ENCODE measurements around the gene AAR2. TPM values are rescaled to one million over a fixed set of nuclear protein-coding genes. Genes with fewer than 3 reads are reported as not detected.

The AAR2 gene
- total RNA-seq, 1 experiment from 2014 or later = 22.5 TPM

DNA sequence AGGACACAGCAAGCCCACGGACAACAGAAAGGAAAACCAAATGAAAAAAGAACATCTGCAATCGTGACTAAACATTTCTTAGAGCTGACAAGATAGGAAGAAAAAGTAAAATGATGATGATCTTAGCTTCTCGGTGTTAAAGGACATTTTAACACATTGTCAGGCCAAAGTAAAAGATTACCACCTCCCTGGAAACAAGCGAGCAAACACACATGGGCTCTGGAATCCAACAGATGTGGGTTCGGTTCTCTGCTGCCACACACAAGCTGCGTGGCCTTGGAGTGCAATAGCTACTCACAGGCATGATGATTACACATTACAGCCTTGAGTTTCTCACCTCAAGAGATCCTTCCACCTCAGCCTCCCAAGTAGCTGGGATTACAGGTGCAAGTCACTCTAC lies 7.5 kb upstream of the AAR2 start (continued):
- TF ChIP-seq, protein P1, sequence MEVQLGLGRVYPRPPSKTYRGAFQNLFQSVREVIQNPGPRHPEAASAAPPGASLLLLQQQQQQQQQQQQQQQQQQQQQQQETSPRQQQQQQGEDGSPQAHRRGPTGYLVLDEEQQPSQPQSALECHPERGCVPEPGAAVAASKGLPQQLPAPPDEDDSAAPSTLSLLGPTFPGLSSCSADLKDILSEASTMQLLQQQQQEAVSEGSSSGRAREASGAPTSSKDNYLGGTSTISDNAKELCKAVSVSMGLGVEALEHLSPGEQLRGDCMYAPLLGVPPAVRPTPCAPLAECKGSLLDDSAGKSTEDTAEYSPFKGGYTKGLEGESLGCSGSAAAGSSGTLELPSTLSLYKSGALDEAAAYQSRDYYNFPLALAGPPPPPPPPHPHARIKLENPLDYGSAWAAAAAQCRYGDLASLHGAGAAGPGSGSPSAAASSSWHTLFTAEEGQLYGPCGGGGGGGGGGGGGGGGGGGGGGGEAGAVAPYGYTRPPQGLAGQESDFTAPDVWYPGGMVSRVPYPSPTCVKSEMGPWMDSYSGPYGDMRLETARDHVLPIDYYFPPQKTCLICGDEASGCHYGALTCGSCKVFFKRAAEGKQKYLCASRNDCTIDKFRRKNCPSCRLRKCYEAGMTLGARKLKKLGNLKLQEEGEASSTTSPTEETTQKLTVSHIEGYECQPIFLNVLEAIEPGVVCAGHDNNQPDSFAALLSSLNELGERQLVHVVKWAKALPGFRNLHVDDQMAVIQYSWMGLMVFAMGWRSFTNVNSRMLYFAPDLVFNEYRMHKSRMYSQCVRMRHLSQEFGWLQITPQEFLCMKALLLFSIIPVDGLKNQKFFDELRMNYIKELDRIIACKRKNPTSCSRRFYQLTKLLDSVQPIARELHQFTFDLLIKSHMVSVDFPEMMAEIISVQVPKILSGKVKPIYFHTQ (CRISPR knock-in tag; IDR thresholded peaks at IDR 0.05) = no peak
- TF ChIP-seq RORB (CRISPR knock-in tag; IDR thresholded peaks at IDR 0.05) = no peak
- no peak for TF ChIP-seq OVOL2 (CRISPR knock-in tag; IDR thresholded peaks at IDR 0.05; ENCODE audit: borderline replicate concordance)
- TF ChIP-seq, protein P2, sequence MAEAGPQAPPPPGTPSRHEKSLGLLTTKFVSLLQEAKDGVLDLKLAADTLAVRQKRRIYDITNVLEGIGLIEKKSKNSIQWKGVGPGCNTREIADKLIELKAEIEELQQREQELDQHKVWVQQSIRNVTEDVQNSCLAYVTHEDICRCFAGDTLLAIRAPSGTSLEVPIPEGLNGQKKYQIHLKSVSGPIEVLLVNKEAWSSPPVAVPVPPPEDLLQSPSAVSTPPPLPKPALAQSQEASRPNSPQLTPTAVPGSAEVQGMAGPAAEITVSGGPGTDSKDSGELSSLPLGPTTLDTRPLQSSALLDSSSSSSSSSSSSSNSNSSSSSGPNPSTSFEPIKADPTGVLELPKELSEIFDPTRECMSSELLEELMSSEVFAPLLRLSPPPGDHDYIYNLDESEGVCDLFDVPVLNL (CRISPR knock-in tag; IDR thresholded peaks at IDR 0.05; ENCODE audit: borderline replicate concordance, low read depth) = no peak
- TF ChIP-seq GRHL2 (CRISPR knock-in tag; IDR thresholded peaks at IDR 0.05; ENCODE audit: insufficient replicate concordance, severe bottlenecking) = no peak
- no peak for TF ChIP-seq CREM (CRISPR knock-in tag; IDR thresholded peaks at IDR 0.05)
- TF ChIP-seq, protein P3, sequence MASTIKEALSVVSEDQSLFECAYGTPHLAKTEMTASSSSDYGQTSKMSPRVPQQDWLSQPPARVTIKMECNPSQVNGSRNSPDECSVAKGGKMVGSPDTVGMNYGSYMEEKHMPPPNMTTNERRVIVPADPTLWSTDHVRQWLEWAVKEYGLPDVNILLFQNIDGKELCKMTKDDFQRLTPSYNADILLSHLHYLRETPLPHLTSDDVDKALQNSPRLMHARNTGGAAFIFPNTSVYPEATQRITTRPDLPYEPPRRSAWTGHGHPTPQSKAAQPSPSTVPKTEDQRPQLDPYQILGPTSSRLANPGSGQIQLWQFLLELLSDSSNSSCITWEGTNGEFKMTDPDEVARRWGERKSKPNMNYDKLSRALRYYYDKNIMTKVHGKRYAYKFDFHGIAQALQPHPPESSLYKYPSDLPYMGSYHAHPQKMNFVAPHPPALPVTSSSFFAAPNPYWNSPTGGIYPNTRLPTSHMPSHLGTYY (CRISPR knock-in tag; IDR thresholded peaks at IDR 0.05) = no peak

DNA sequence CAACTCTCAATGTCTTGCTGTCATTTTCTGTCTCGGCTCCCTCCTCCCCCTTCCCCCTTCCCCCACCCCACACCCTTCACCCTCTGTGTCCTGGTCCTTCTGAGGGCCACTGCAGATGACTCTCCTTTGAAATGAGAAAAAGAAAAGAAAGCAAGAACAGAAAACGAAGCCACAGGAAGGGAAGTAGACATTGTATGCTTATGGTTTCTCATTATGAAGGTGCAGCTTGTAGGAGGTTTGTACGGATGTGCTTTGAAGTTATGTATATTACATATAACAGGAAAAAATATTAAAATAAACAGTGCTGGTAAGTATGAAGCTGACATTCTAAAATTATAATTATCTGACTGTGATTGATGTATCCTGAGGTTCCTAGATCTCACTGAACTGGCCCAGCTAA lies 6.3 kb upstream of the AAR2 start:
- Mint-ChIP-seq H3K4me3 (no peak overlapping the region), H3K36me3 (no peaks in the 10 kb centered on the region), H3K27me3 (ENCODE audit: low read depth) (no peaks in the 10 kb centered on the region), H3K27ac (no peak overlapping the region), H3K4me1 (no peaks in the 10 kb centered on the region), H3K9me3 (no peaks in the 10 kb centered on the region)
- ChIA-PET CTCF (interaction anchor here (1.8 to 2.2 kb wide), 2 partner anchors 170 to 209 kb away, joined by 10 to 16 read pairs; no protein-coding TSS in a partner anchor), POLR2A (no interaction called here)
- ATAC-seq (no peak), DNase-seq (ENCODE audit: low spot score) (no peak)
- no peak for TF ChIP-seq GRHL2 (CRISPR knock-in tag; IDR thresholded peaks at IDR 0.05; ENCODE audit: insufficient replicate concordance, severe bottlenecking)
- TF ChIP-seq, protein P4, sequence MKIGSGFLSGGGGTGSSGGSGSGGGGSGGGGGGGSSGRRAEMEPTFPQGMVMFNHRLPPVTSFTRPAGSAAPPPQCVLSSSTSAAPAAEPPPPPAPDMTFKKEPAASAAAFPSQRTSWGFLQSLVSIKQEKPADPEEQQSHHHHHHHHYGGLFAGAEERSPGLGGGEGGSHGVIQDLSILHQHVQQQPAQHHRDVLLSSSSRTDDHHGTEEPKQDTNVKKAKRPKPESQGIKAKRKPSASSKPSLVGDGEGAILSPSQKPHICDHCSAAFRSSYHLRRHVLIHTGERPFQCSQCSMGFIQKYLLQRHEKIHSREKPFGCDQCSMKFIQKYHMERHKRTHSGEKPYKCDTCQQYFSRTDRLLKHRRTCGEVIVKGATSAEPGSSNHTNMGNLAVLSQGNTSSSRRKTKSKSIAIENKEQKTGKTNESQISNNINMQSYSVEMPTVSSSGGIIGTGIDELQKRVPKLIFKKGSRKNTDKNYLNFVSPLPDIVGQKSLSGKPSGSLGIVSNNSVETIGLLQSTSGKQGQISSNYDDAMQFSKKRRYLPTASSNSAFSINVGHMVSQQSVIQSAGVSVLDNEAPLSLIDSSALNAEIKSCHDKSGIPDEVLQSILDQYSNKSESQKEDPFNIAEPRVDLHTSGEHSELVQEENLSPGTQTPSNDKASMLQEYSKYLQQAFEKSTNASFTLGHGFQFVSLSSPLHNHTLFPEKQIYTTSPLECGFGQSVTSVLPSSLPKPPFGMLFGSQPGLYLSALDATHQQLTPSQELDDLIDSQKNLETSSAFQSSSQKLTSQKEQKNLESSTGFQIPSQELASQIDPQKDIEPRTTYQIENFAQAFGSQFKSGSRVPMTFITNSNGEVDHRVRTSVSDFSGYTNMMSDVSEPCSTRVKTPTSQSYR (CRISPR knock-in tag; IDR thresholded peaks at IDR 0.05) = no peak
- TF ChIP-seq TCF7 (CRISPR knock-in tag; IDR thresholded peaks at IDR 0.05; ENCODE audit: low read depth) = no peak
- no peak for TF ChIP-seq NFE2L1 (CRISPR knock-in tag; IDR thresholded peaks at IDR 0.05)
- TF ChIP-seq NR2C2 (CRISPR knock-in tag; IDR thresholded peaks at IDR 0.05) = no peak
- no peak for TF ChIP-seq HMGA2 (CRISPR knock-in tag; IDR thresholded peaks at IDR 0.05)
- TF ChIP-seq, protein P5, sequence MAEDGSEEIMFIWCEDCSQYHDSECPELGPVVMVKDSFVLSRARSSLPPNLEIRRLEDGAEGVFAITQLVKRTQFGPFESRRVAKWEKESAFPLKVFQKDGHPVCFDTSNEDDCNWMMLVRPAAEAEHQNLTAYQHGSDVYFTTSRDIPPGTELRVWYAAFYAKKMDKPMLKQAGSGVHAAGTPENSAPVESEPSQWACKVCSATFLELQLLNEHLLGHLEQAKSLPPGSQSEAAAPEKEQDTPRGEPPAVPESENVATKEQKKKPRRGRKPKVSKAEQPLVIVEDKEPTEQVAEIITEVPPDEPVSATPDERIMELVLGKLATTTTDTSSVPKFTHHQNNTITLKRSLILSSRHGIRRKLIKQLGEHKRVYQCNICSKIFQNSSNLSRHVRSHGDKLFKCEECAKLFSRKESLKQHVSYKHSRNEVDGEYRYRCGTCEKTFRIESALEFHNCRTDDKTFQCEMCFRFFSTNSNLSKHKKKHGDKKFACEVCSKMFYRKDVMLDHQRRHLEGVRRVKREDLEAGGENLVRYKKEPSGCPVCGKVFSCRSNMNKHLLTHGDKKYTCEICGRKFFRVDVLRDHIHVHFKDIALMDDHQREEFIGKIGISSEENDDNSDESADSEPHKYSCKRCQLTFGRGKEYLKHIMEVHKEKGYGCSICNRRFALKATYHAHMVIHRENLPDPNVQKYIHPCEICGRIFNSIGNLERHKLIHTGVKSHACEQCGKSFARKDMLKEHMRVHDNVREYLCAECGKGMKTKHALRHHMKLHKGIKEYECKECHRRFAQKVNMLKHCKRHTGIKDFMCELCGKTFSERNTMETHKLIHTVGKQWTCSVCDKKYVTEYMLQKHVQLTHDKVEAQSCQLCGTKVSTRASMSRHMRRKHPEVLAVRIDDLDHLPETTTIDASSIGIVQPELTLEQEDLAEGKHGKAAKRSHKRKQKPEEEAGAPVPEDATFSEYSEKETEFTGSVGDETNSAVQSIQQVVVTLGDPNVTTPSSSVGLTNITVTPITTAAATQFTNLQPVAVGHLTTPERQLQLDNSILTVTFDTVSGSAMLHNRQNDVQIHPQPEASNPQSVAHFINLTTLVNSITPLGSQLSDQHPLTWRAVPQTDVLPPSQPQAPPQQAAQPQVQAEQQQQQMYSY (CRISPR knock-in tag; IDR thresholded peaks at IDR 0.05) = no peak
- TF ChIP-seq, protein P6, sequence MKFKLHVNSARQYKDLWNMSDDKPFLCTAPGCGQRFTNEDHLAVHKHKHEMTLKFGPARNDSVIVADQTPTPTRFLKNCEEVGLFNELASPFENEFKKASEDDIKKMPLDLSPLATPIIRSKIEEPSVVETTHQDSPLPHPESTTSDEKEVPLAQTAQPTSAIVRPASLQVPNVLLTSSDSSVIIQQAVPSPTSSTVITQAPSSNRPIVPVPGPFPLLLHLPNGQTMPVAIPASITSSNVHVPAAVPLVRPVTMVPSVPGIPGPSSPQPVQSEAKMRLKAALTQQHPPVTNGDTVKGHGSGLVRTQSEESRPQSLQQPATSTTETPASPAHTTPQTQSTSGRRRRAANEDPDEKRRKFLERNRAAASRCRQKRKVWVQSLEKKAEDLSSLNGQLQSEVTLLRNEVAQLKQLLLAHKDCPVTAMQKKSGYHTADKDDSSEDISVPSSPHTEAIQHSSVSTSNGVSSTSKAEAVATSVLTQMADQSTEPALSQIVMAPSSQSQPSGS (CRISPR knock-in tag; IDR thresholded peaks at IDR 0.05; ENCODE audit: borderline replicate concordance, low read depth) = no peak
- no peak for TF ChIP-seq ZNF121 (CRISPR knock-in tag; IDR thresholded peaks at IDR 0.05)
- no peak for TF ChIP-seq JUN (CRISPR knock-in tag; IDR thresholded peaks at IDR 0.05)
- TF ChIP-seq, protein P7, sequence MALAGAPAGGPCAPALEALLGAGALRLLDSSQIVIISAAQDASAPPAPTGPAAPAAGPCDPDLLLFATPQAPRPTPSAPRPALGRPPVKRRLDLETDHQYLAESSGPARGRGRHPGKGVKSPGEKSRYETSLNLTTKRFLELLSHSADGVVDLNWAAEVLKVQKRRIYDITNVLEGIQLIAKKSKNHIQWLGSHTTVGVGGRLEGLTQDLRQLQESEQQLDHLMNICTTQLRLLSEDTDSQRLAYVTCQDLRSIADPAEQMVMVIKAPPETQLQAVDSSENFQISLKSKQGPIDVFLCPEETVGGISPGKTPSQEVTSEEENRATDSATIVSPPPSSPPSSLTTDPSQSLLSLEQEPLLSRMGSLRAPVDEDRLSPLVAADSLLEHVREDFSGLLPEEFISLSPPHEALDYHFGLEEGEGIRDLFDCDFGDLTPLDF (CRISPR knock-in tag; IDR thresholded peaks at IDR 0.05) = no peak
- no peak for TF ChIP-seq ETV6 (CRISPR knock-in tag; IDR thresholded peaks at IDR 0.05)
- TF ChIP-seq, protein P8, sequence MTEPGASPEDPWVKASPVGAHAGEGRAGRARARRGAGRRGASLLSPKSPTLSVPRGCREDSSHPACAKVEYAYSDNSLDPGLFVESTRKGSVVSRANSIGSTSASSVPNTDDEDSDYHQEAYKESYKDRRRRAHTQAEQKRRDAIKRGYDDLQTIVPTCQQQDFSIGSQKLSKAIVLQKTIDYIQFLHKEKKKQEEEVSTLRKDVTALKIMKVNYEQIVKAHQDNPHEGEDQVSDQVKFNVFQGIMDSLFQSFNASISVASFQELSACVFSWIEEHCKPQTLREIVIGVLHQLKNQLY (CRISPR knock-in tag; IDR thresholded peaks at IDR 0.05) = no peak
- TF ChIP-seq MXD4 (CRISPR knock-in tag; IDR thresholded peaks at IDR 0.05; ENCODE audit: borderline replicate concordance) = no peak
